Camera-type eye (tissue), 1 donor: ENCODE results near the gene LONP2. TPM values are rescaled to one million over a fixed set of nuclear protein-coding genes. Genes with fewer than 3 reads are reported as not detected.

Experiments
- total RNA-seq: library from RNA; depleted of rRNA; stranded (reverse); fragments of >200 nt; gene quantifications from one replicate; pipeline ENCODE4 v1.2.3, GENCODE V29; 2014

The LONP2 gene
- total RNA-seq = 102 TPM

GRCh38 chr16:48244080-48244862 lies at the start of gene LONP2:
Gene LONP2 (plus strand): TSS chr16:48244300. CDS start chr16:48244389, 89 bp downstream.

GRCh38 chr16:48247311-48247710 lies 3.2 kb downstream of the LONP2 start, which contains the start of gene ABCC11:
Gene ABCC11 (minus strand): TSS chr16:48247539. CDS start chr16:48231921, 15,618 bp downstream.

GRCh38 chr16:48385253-48386150 lies 141.4 kb downstream of the LONP2 start, which contains the start of gene SIAH1:
Gene SIAH1 (minus strand): TSS chr16:48385413. CDS start chr16:48362428, 22,985 bp downstream.

Other genes starting within 250 kb of the LONP2 start
- gene ABCC12, start 88.3 kb upstream of the LONP2 start, total RNA-seq = not detected
- gene ABCC11, start 3.2 kb downstream of the LONP2 start, total RNA-seq = not detected
- gene SIAH1, start 141.1 kb downstream of the LONP2 start, total RNA-seq = 108 TPM